Upper lobe of left lung (tissue), 4 donors: ENCODE measurements around the gene SPATA31D1.

ENCODE experiments used
- CTCF ChIP-seq, 6 experiments: fragments of 450-650 bp in 4 of 6; fragments of 200-600 bp in 2 of 6; sonication (generic) in 2 of 6; IDR thresholded peaks; one replicate each; pipeline ENCODE4 v1.5.1; 2016 to 2019; ENCODE audit warnings: antibody characterized with exemption in 6 of 6
- EP300 ChIP-seq, 4 donors: sonication (generic); formaldehyde crosslinking; IDR thresholded peaks; one replicate each; pipeline ENCODE4 v1.5.1; 2017; ENCODE audit warnings: antibody characterized with exemption in 4 of 4, control low read depth in 2 of 4
- POLR2A ChIP-seq, 4 donors: fragments of 450-650 bp; IDR thresholded peaks; one replicate each; pipeline ENCODE4 v1.5.1; 2016 to 2017; ENCODE audit warnings: antibody characterized with exemption in 4 of 4, mild to moderate bottlenecking in 2 of 4
- POLR2AphosphoS5 ChIP-seq, 2 donors: sonication (generic); formaldehyde crosslinking; IDR thresholded peaks; one replicate each; pipeline ENCODE4 v1.5.1; 2017; ENCODE audit warnings: antibody characterized with exemption in 2 of 2

GRCh38 chr9:81974764-81975163, 13.8 kb upstream of the SPATA31D1 start:
- TF ChIP-seq CTCF (IDR thresholded peaks at IDR 0.05) = no peak
- no peak for TF ChIP-seq POLR2A (IDR thresholded peaks at IDR 0.05)
- TF ChIP-seq POLR2AphosphoS5 (IDR thresholded peaks at IDR 0.05) = no peak
- TF ChIP-seq EP300 (IDR thresholded peaks at IDR 0.05) = no peak
